Measurements from ENCODE around the gene HECW1.

DNA sequence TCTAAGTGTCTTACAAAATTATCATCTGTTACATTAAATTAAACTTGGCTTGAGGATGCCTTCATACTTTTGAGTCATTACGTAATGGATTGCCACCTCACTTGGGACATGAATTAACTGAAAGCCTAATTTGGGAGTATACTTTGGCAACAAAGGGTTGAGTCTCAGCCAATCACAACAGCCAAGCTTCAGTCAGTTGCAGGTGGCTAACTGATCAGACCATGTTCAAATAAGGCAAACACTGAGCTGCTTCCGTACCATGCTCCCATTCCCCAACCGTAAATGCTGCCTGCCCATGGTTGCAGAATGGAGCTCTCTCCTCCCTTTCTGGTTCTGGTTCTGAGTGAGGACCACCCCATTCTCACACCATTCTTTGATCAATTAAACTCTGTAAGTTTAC lies 377.6 kb downstream of the HECW1 start:
- TF ChIP-seq CTCF (IDR thresholded peaks at IDR 0.05 in 4 of 5, conservative IDR thresholded peaks at IDR 0.05 in 1 of 5) (no peak), POLR2A (IDR thresholded peaks at IDR 0.05) (no peak)
